OCI-LY3 (cell line): Measurements from ENCODE around the gene PRICKLE2.

Experiments used
- H2AFZ ChIP-seq: fragments of 200-600, 300-600 bp; shearing (Covaris generic); 2 replicates; pipeline ENCODE4 v1.6.0; 2014; ENCODE audit warnings: antibody characterized with exemption, low read depth, low read length
- H3K27ac ChIP-seq: fragments of 200-600, 300-600 bp; sonication (generic); 2 replicates; pipeline ENCODE4 v1.5.1; 2014; ENCODE audit warnings: mild to moderate bottlenecking, low read length, moderate library complexity, mixed read lengths
- H3K27me3 ChIP-seq: fragments of 200-600, 300-600 bp; sonication (generic); 2 replicates; pipeline ENCODE4 v1.6.1; 2014; ENCODE audit warnings: low read depth, low read length, mixed read lengths
- H3K36me3 ChIP-seq: fragments of 200-600, 300-600 bp; sonication (generic); replicated peaks from 2 replicates; pipeline ENCODE3; 2014; ENCODE audit warnings: low read depth, low read length, mixed read lengths
- H3K4me1 ChIP-seq: fragments of 300-600, 200-600 bp; sonication (generic); 2 replicates; pipeline ENCODE4 v1.6.1; 2014; ENCODE audit warnings: low read length, mixed read lengths
- H3K4me2 ChIP-seq: fragments of 200-600, 300-600 bp; sonication (generic); 2 replicates; pipeline ENCODE4 v1.6.1; 2014; ENCODE audit warnings: low read length, mixed read lengths
- H3K4me3 ChIP-seq: fragments of 300-600, 200-600 bp; sonication (generic); 2 replicates; pipeline ENCODE4 v1.5.1; 2014; ENCODE audit warnings: antibody characterized with exemption, mild to moderate bottlenecking, low read length, moderate library complexity
- H3K79me2 ChIP-seq: fragments of 300-600, 200-600 bp; shearing (Covaris generic); 2 replicates; pipeline ENCODE4 v1.6.1; 2014; ENCODE audit warnings: mild to moderate bottlenecking, low read length, mixed read lengths
- H3K9ac ChIP-seq: fragments of 300-600, 200-600 bp; shearing (Covaris generic); 2 replicates; pipeline ENCODE4 v1.6.0; 2014; ENCODE audit warnings: mild to moderate bottlenecking, low read length, moderate library complexity
- H3K9me3 ChIP-seq: fragments of 200-600, 300-600 bp; shearing (Covaris generic); 2 replicates; pipeline ENCODE4 v1.6.1; 2014; ENCODE audit warnings: low read length, mixed read lengths; ENCODE audit not compliant: insufficient read depth
- H4K20me1 ChIP-seq: fragments of 200-600, 300-600 bp; sonication (generic); 2 replicates; pipeline ENCODE4 v1.6.1; 2016; ENCODE audit warnings: low read length, mixed read lengths; ENCODE audit not compliant: insufficient read depth
- EZH2phosphoT487 ChIP-seq: fragments of 200-600 bp; shearing (Covaris generic); IDR thresholded peaks from 2 replicates; pipeline ENCODE4 v1.6.1; 2018; ENCODE audit warnings: antibody characterized with exemption, mixed run types, low read depth
- TF ChIP-seq, protein P1 (sequence below): fragments of 200-600, 300-600 bp; sonication (generic); IDR thresholded peaks from 2 replicates; pipeline ENCODE4 v1.5.1; 2014; ENCODE audit warnings: antibody characterized with exemption, low read length, low read depth

The PRICKLE2 gene

DNA sequence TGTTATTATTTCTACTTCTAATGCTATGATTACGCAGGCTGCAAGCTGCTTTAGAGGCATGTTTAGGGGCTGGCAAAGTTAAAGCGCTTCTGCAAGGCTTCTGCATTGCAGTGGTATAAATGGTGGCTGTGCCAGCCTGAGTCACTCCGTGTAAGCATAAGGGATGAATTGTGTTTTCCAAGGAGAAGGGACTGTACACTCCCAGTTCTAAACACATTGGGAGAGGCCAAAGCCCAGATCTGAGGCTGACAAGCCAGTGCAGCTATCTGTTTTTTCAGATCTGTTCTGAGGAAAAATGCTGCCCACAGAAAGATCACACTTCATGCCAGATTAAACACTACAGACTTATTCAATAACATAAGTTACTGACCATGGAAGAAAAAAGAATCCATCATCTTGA is 83.8 kb downstream of the PRICKLE2 start:
- no peak overlapping the region for H3K9ac ChIP-seq
- H3K4me1 ChIP-seq = no peaks in the 10 kb centered on the region
- H3K4me2 ChIP-seq = no peak overlapping the region
- no peaks in the 10 kb centered on the region for H3K27me3 ChIP-seq
- no peak overlapping the region for H3K27ac ChIP-seq
- H3K4me3 ChIP-seq = no peak overlapping the region
- H3K36me3 ChIP-seq = no peaks in the 10 kb centered on the region
- TF ChIP-seq, protein P1, sequence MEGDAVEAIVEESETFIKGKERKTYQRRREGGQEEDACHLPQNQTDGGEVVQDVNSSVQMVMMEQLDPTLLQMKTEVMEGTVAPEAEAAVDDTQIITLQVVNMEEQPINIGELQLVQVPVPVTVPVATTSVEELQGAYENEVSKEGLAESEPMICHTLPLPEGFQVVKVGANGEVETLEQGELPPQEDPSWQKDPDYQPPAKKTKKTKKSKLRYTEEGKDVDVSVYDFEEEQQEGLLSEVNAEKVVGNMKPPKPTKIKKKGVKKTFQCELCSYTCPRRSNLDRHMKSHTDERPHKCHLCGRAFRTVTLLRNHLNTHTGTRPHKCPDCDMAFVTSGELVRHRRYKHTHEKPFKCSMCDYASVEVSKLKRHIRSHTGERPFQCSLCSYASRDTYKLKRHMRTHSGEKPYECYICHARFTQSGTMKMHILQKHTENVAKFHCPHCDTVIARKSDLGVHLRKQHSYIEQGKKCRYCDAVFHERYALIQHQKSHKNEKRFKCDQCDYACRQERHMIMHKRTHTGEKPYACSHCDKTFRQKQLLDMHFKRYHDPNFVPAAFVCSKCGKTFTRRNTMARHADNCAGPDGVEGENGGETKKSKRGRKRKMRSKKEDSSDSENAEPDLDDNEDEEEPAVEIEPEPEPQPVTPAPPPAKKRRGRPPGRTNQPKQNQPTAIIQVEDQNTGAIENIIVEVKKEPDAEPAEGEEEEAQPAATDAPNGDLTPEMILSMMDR = no peak
- TF ChIP-seq EZH2phosphoT487 = no peak
- H2AFZ ChIP-seq = no peak overlapping the region
- H4K20me1 ChIP-seq = no peaks in the 10 kb centered on the region
- H3K9me3 ChIP-seq = no peaks in the 10 kb centered on the region
- H3K79me2 ChIP-seq = no peaks in the 10 kb centered on the region

DNA sequence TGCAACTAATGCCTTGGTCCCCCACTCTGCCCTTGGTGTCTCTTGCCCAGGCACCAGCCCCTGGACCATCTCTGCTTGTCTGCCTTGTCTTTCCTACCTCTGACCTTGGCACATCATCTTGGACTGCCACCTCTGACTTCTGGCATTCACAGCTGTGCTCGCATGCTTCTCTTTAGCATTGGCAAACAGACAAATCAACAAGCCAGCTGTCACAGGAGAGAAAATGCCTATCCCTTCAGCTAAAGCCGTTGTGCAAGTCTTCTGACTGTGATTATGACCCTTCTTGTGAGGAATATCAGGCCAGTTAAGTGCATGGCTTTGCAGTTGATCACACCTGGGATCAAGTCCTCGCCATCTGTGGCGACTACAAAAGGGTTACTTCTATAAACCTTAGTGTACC is 84.6 kb downstream of the PRICKLE2 start:
- TF ChIP-seq EZH2phosphoT487 = no peak
- Histone ChIP-seq H3K4me1 (no peaks in the 10 kb centered on the region), H2AFZ (no peak overlapping the region), H3K36me3 (no peaks in the 10 kb centered on the region), H4K20me1 (no peaks in the 10 kb centered on the region), H3K27me3 (no peaks in the 10 kb centered on the region), H3K79me2 (no peaks in the 10 kb centered on the region), H3K9me3 (no peaks in the 10 kb centered on the region), H3K9ac (no peak overlapping the region), H3K27ac (no peak overlapping the region), H3K4me2 (no peak overlapping the region), H3K4me3 (no peak overlapping the region)

DNA sequence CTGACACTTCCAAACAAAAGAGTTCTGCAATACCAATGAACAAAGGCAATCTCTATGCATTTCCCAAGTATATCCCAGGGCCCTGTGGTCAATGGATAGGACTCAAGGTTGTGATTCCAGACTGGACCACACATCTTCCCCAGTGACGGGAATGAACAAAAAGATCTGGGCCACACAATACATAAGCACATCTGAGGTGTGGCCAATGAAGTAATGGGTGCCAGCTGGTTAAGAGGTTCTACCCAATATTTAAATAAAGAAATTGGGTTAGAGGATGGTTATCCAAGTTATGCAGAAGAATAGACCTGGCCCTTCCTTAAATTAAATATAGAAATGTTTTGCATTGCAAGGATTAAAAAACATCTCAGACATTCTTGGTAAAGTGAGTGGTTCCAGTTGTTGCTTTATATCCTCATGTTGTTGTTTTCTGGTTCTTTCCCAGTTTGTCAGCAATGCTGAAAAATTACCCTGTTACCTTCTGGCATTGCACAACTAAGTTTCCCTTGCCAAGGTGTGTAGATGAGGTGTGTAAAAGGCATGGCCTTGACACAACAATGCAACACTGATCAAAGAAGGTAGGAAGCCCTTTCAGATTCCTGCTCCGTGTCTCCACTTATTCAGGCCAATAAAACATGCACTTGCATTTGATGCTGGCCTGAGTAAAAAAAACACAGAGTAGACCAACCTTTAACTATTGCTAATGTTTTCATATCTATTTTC is 86.5 kb downstream of the PRICKLE2 start:
- no peaks in the 10 kb centered on the region for H3K27me3 ChIP-seq
- TF ChIP-seq, protein P1 = no peak
- no peak for TF ChIP-seq EZH2phosphoT487
- no peak overlapping the region for H3K4me3 ChIP-seq
- no peak overlapping the region for H3K27ac ChIP-seq
- H2AFZ ChIP-seq = no peak overlapping the region
- no peak overlapping the region for H3K4me2 ChIP-seq
- H3K79me2 ChIP-seq = no peaks in the 10 kb centered on the region
- H3K36me3 ChIP-seq = no peaks in the 10 kb centered on the region
- no peak overlapping the region for H3K9ac ChIP-seq
- H4K20me1 ChIP-seq = no peaks in the 10 kb centered on the region
- H3K4me1 ChIP-seq = no peaks in the 10 kb centered on the region
- no peaks in the 10 kb centered on the region for H3K9me3 ChIP-seq

DNA sequence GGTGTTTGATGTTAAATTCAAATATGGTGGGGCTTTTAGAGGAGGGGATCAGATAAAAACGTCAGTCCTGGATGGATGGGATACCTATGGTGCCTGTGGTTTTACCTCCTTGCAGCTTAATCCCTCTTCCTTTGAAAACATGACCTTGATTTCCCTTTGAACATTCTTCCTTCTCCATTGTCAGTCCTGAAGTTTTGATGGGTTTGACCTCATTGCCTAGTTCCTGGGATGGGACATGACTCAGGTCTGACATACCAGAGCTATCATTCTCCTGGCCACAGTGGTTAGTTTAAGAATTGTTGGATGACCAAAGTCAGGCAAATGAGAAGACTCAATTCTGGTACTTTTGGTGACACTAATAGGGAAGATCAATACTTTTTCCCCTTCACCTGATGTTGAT is 87.2 kb downstream of the PRICKLE2 start:
- H3K4me3 ChIP-seq = no peak overlapping the region
- H3K36me3 ChIP-seq = no peaks in the 10 kb centered on the region
- H3K9me3 ChIP-seq = no peaks in the 10 kb centered on the region
- H3K27me3 ChIP-seq = no peaks in the 10 kb centered on the region
- H3K27ac ChIP-seq = no peak overlapping the region
- no peak overlapping the region for H2AFZ ChIP-seq
- H3K9ac ChIP-seq = no peak overlapping the region
- no peaks in the 10 kb centered on the region for H3K4me1 ChIP-seq
- no peak for TF ChIP-seq EZH2phosphoT487
- TF ChIP-seq, protein P1 = no peak
- H4K20me1 ChIP-seq = no peaks in the 10 kb centered on the region
- H3K79me2 ChIP-seq = no peaks in the 10 kb centered on the region
- no peak overlapping the region for H3K4me2 ChIP-seq
